Measurements from ENCODE around the gene KNDC1. TPM values are rescaled to one million over a fixed set of nuclear protein-coding genes. Genes with fewer than 3 reads are reported as not detected.

KNDC1 gene
- total and polyA plus RNA-seq, 2 of the 4 experiments (the other 2 are of a cell fraction) = 0.18 to 1.1 TPM

DNA sequence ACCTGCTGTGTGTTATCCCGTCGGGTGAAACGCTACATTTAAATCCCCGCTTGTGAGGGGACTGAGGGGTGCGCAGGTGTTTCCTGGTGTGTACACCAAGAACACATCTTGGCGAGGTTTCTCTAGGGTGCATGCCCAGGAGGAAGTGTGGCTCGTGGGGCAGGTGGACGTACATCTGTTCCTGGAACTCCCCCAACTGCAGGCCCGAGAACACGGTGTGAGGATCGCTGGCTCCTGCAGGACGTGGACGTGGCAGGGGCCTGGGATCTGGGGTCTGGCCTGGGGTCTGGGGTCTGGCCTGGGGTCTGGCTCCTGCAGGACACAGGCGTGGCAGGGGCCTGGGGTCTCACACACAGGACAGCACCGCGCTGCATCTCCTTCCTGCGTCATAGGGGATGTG lies 10.1 kb downstream of the KNDC1 start:
- ATAC-seq (ENCODE audit: low read depth) (no peak), DNase-seq (no peak)
- Histone ChIP-seq H2AK5ac (ENCODE audit: low read depth, low read length) (no peak overlapping the region), H3K18ac (ENCODE audit: low read depth, low read length) (no peak overlapping the region), H3K27me3 (ENCODE audit: control insufficient read depth, insufficient read depth, low read length) (no peaks in the 10 kb centered on the region), H2BK5ac (ENCODE audit: low read depth, low read length, poor library complexity, severe bottlenecking) (no peak overlapping the region), H2BK20ac (ENCODE audit: low read depth, low read length) (no peak overlapping the region), H3K9me3 (ENCODE audit: control insufficient read depth, insufficient read depth, low read length) (peaks cover 3% of the 10 kb centered on the region; the same call in 1 of the 2 replicates), H3K9ac (ENCODE audit: low read depth, low read length) (no peak overlapping the region), H4K8ac (ENCODE audit: low read depth in 2 of 2, low read length in 2 of 2) (no peak overlapping the region), H3K4me3 (ENCODE audit: insufficient read depth, low read depth, low read length) (no peak overlapping the region), H2BK15ac (ENCODE audit: low read depth, low read length) (no peak overlapping the region), H3K23ac (ENCODE audit: low read depth, low read length) (no peak overlapping the region), H3K36me3 (ENCODE audit: control insufficient read depth, insufficient read depth, low read length) (peaks cover 2% of the 10 kb centered on the region), H3K14ac (replicated peaks; ENCODE audit: low read depth, low read length) (no peak overlapping the region), H3K27ac (ENCODE audit: insufficient read depth, low read length) (no peak overlapping the region), H3K4me2 (ENCODE audit: low read depth, low read length) (no peak overlapping the region), H3K79me1 (ENCODE audit: low read depth in 1 of 2, low read length in 2 of 2) (no peaks in the 10 kb centered on the region), H3K4me1 (ENCODE audit: control insufficient read depth, insufficient read depth, low read length) (no peaks in the 10 kb centered on the region), H3K56ac (ENCODE audit: extremely low read depth, insufficient read depth, low read length) (no peak overlapping the region), H4K5ac (ENCODE audit: low read depth, low read length) (no peak overlapping the region), H2AFZ (replicated peaks; ENCODE audit: low read length, poor library complexity) (no peak overlapping the region), H4K91ac (ENCODE audit: insufficient read depth, low read depth, low read length) (no peak overlapping the region), H2AK9ac (replicated peaks; ENCODE audit: low read depth, low read length, poor library complexity) (no peak overlapping the region), H3K4ac (ENCODE audit: low read depth, low read length) (no peak overlapping the region), H2BK120ac (ENCODE audit: low read depth, low read length) (no peak overlapping the region), H4K20me1 (ENCODE audit: insufficient read depth, low read length) (no peaks in the 10 kb centered on the region), H3K9me1 (ENCODE audit: insufficient read depth, low read length) (no peaks in the 10 kb centered on the region; the same call in 1 of the 2 replicates)
- CTCF ChIA-PET = no interaction called here
- BruUV-seq (replicated peaks) = no TSS peak
- 60% methylated on average over 2 of the region's 17 CpGs; no CpG with 5 or more reads in 1 of the 2 experiments for WGBS, 2 experiments (ENCODE audit: extremely low coverage in 2 of 2, insufficient read length in 1 of 2)
- dilution Hi-C loops (cut with HindIII; ENCODE audit: low sequenced_read_pairs, unreplicated experiment) (no loop called here), intact Hi-C loops (cut with micrococcal nuclease) (no loop called here), in situ Hi-C loops (cut with MboI; ENCODE audit: low sequenced_read_pairs) (no loop called here)
- POLR2A ChIA-PET (ENCODE audit: unreplicated experiment) = no interaction called here
- TF ChIP-seq CEBPB (IDR thresholded peaks at IDR 0.05; ENCODE audit: low read depth, low read length) (no peak), CTCF (conservative IDR thresholded peaks at IDR 0.05; ENCODE audit: low read depth, low read length) (no peak)
- TF ChIP-seq, protein P1, sequence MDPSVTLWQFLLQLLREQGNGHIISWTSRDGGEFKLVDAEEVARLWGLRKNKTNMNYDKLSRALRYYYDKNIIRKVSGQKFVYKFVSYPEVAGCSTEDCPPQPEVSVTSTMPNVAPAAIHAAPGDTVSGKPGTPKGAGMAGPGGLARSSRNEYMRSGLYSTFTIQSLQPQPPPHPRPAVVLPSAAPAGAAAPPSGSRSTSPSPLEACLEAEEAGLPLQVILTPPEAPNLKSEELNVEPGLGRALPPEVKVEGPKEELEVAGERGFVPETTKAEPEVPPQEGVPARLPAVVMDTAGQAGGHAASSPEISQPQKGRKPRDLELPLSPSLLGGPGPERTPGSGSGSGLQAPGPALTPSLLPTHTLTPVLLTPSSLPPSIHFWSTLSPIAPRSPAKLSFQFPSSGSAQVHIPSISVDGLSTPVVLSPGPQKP (IDR thresholded peaks at IDR 0.05; ENCODE audit: borderline replicate concordance, low read depth, low read length) = no peak
